Subcutaneous abdominal adipose tissue (tissue), 5 donors: ENCODE data around the gene VPS13D.

Experiments used
- H3K27ac ChIP-seq: one replicate; pipeline ENCODE4 v1.7.0; 2013; ENCODE audit warnings: low read depth, mild to moderate bottlenecking, inconsistent platforms, low read length, moderate library complexity
- H3K27me3 ChIP-seq, 5 donors: one replicate each; pipeline ENCODE4 v1.7.0; 2013; ENCODE audit warnings: low read length in 5 of 5, inconsistent platforms in 1 of 5; ENCODE audit not compliant: control insufficient read depth in 5 of 5, insufficient read depth in 4 of 5
- H3K36me3 ChIP-seq, 5 donors: one replicate each; pipeline ENCODE4 v1.7.0; 2013; ENCODE audit warnings: low read length in 5 of 5; ENCODE audit not compliant: control insufficient read depth in 5 of 5, insufficient read depth in 5 of 5
- H3K4me1 ChIP-seq, 5 donors: one replicate each; pipeline ENCODE4 v1.7.0; 2013; ENCODE audit warnings: low read length in 5 of 5, mild to moderate bottlenecking in 3 of 5, moderate library complexity in 1 of 5; ENCODE audit not compliant: control insufficient read depth in 5 of 5, insufficient read depth in 5 of 5
- H3K4me3 ChIP-seq, 5 donors: one replicate each; pipeline ENCODE4 v1.7.0; 2013; ENCODE audit warnings: low read length in 5 of 5, low read depth in 1 of 5
- H3K9ac ChIP-seq, 5 donors: one replicate each; pipeline ENCODE4 v1.7.0; 2013; ENCODE audit warnings: low read length in 5 of 5, mild to moderate bottlenecking in 4 of 5, moderate library complexity in 3 of 5
- H3K9me3 ChIP-seq, 5 donors: one replicate each; pipeline ENCODE4 v1.7.0; 2013; ENCODE audit warnings: low read length in 5 of 5; ENCODE audit not compliant: control insufficient read depth in 5 of 5
- donor health status: healthy.
- donor health status: healthy.
- donor health status: healthy.
- donor health status: healthy.
- donor health status: healthy.

VPS13D gene

DNA sequence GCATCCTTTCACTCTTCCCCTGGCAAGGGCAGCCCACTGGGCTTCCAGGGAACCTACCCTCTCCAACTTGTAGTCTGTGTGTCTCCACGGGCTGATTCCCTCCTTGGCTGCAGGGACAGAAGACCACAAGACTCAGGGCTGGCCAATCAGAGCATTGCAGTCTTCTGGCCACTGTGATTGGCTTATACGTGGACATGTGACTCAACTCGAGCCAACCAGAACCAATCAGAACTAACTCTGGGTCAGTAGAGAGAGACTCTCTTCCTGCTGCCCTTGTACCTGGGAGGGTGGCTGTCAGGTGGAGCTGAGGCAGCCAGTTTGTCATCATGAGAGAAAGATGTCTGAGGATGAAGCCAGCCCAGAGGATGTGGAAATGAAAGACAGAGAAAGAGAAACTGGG, 324.1 kb downstream of the VPS13D start:
- H3K27me3 ChIP-seq: no peaks in the 10 kb centered on the region
- H3K9me3 ChIP-seq: no peaks in the 10 kb centered on the region
- no peaks in the 10 kb centered on the region for H3K36me3 ChIP-seq
- no peak overlapping the region for H3K27ac ChIP-seq
- no peak overlapping the region for H3K9ac ChIP-seq
- peaks cover 9 to 79% (median 52%) of the 10 kb centered on the region in 5 donors for H3K4me1 ChIP-seq
- no peak overlapping the region for H3K4me3 ChIP-seq

DNA sequence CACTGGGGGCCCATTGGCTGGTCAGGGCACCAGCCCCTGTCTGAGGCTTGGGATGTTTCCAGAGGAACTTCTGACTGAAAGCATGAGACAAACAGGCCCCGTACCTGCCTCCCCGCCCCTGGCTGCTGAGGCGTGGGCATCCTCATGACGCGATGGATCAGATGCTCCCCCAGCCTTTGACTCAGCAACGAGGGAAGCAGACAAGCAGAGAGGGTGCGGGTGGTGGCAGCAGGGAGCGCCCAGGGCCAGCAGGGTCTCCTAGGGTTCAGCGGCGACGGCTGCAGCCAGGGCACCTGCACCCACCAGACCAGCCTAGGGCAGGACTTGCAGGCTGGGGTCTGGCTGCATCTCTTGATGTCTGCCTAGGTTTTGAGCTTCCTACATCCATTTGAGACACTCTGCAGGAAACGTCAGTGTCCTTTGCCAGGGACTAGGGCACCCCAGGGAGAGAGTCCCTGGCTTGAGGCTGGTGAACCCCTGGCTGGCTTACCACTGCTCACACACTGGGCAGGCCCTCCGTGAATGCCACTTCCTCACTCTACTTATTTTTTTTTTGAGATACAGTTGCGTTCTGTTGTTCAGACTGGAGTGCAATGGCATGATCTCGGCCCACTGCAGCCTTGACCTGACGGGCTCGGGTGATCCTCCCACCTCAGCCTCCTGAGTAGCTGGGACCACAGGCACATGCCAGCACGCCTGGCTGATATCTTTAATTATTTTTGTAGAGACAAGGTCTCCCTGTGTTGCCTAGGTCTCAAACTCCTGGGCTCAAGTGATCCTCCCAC, 324.9 kb downstream of the VPS13D start:
- H3K4me3 ChIP-seq: no peak overlapping the region
- H3K9me3 ChIP-seq: no peaks in the 10 kb centered on the region
- no peak overlapping the region for H3K9ac ChIP-seq
- H3K4me1 ChIP-seq: peaks cover 5 to 73% (median 45%) of the 10 kb centered on the region in 5 donors
- H3K27ac ChIP-seq: peak overlapping the region; percentile 87
- H3K36me3 ChIP-seq: no peaks in the 10 kb centered on the region
- no peaks in the 10 kb centered on the region for H3K27me3 ChIP-seq

DNA sequence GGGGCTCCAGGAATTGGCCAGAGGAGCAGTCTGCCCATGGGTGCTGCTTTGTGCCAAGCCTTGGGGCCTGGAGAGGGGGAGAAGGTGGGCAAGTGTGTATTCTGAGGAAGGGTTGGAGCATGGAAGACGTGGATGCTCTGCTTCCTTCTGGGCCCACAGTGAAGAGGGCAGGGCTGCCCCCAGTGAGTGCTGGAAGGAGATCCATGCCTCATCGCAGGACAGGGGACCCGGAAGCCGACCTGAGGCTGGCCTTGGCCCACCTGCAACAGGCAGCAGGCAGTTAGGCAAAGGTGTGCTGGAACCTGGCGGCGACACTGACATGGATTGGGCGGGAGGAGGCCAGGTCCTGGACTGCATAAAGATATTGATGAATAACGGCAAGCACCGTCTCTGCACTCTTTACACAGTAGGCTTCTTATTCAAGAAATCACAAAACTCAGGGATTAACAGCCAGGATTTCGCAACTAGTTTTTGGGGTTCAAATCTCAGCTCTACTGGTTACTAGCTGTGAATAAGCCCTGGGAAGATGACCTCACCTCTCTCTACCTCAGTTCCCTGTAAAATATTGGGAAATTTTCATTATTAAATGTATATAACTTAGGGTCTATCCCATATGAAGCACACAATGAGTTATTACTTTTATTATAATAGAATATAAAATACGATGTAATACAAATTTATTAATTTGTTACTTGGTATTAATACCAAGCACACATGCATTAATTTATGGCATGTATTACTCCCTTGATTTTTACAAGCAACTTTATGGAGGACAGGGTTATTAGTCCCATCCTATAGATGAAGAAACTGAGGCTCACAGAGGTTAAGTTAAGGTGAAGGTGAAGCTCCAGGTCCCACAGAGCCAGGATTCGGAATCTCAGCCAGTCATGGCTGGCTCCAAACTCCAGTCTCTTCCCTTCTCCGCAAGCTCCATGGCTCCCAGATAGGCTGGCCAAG, 325.9 kb downstream of the VPS13D start:
- peak overlapping the region; percentile 87 for H3K27ac ChIP-seq
- H3K27me3 ChIP-seq: no peaks in the 10 kb centered on the region
- peaks cover 5 to 67% (median 43%) of the 10 kb centered on the region in 5 donors for H3K4me1 ChIP-seq
- no peaks in the 10 kb centered on the region for H3K36me3 ChIP-seq
- H3K9me3 ChIP-seq: no peaks in the 10 kb centered on the region
- H3K4me3 ChIP-seq: no peak overlapping the region
- H3K9ac ChIP-seq: no peak overlapping the region

DNA sequence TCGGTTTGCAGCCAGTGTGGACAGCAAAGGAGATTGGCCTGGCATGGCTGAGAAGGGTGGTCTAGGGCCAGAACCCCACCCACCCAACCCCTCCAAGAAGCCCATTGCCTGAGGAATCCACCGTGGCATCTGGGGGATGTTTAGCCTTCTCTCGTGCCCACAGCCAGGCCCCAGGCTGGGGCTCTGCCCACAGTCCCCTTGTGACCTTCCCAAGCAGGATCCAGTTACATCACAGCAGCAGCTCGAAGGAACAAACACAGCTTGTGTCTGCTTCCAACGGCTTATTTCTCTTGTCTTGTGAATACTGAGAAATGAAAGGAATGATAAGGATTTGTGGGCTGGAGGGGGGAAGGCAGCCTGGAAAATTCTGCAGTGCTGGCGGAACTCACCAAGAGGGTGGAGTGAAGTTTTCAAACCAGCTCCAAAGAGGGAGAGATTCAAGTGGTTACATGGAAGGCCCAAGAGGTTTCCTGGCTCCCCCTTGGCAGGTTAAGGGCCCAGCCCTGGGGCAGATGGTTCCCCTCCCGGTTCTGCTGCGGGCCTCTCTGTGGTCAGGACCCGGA, 326.6 kb downstream of the VPS13D start:
- no peak overlapping the region for H3K4me3 ChIP-seq
- H3K27me3 ChIP-seq: peaks cover 0 to 2% (median 0%) of the 10 kb centered on the region in 5 donors
- H3K27ac ChIP-seq: peak overlapping the region; percentile 87
- peak overlapping the region in 1 of 5 donors; percentile 29 for H3K9ac ChIP-seq
- no peaks in the 10 kb centered on the region for H3K36me3 ChIP-seq
- H3K9me3 ChIP-seq: no peaks in the 10 kb centered on the region
- peaks cover 8 to 67% (median 43%) of the 10 kb centered on the region in 5 donors for H3K4me1 ChIP-seq

DNA sequence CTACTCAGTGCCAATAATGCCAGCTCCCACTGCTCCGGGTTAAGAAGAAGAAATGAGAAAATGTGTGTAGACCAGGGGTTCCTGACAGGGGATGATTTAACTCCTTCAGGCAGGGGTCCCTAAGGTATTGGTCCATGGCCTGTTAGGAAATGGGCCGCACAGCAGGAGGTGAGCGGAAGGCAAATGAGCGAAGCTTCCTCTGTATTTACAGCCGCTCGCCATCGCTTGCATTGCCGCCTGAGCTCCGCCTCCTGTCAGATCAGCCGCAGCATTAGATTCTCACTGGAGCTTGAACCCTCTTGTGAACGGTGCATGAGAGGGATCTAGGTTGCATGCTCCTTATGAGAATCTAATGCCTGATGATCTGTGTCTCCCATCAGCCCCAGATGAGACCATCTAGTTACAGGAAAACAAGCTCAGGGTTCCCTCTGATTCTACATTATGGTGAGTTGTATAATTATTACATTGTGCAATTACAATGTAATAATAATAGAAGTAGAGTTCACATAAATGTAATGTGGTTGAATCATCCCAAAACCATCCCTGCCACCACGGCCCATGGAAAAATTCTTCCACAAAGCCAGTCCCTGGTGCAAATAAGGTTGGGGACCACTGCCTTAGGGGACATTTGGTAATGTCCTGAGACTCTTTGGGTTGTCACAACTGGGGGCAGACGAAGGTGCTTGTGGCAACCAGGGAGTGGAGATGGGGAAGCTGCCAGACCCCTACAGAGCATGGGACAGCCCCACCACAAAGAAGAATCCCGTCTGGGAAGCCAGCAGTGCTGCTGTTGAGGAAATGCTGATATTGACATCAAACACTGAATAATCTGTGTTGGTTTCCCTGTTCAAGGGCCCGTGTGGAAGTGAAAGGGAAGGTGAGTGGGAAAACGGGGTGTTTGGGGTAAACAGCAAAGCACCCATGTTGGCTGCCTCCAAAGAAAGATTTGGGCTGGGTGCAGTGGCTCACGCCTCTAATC, 327.4 kb downstream of the VPS13D start:
- no peaks in the 10 kb centered on the region for H3K36me3 ChIP-seq
- peaks cover 0 to 2% (median 0%) of the 10 kb centered on the region in 5 donors for H3K27me3 ChIP-seq
- peak overlapping the region; percentile 87 for H3K27ac ChIP-seq
- peak overlapping the region in 1 of 5 donors; percentile 29 for H3K9ac ChIP-seq
- H3K4me1 ChIP-seq: peaks cover 9 to 64% (median 43%) of the 10 kb centered on the region in 5 donors
- no peak overlapping the region for H3K4me3 ChIP-seq
- H3K9me3 ChIP-seq: peaks cover 0 to 2% (median 0%) of the 10 kb centered on the region in 5 donors

DNA sequence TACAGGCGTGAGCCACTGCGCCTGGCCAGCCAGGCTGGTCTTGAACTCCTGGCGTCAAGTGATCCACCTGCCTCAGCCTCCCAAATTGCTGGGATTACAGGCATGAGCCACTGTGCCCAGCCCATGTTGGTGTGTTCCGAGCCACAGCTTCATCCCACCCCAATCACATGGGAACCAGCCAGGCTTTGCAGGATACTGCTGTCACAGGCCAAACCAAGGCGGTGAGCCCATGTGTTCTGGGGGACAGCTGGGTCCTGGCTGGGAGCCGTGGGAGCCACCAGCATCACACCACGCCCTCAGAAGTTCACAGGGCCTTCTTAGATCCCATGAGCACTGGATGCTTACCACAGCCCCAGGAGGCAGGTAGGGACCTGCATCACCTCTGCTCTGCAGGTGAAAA, 331.3 kb downstream of the VPS13D start:
- Histone ChIP-seq H3K9ac (no peak overlapping the region), H3K4me3 (no peak overlapping the region), H3K27ac (no peak overlapping the region), H3K9me3 (peaks cover 5 to 28% (median 24%) of the 10 kb centered on the region in 5 donors), H3K4me1 (peaks cover 9 to 42% (median 23%) of the 10 kb centered on the region in 5 donors), H3K27me3 (peaks cover 0 to 2% (median 0%) of the 10 kb centered on the region in 5 donors), H3K36me3 (peaks cover 0 to 4% (median 1%) of the 10 kb centered on the region in 5 donors)
